Endodermal cell (in vitro differentiated cells): ENCODE measurements around the gene CNOT4. TPM values are rescaled to one million over a fixed set of nuclear protein-coding genes. Genes with fewer than 3 reads are reported as not detected.

Experiments used
- DNase-seq: peaks from one replicate; pipeline ENCODE4 v3.0.0-alpha.2; 2017
- H3K27ac ChIP-seq: 2 replicates; pipeline ENCODE4 v1.5.1; 2013; ENCODE audit warnings: mild to moderate bottlenecking, low read depth, low read length, moderate library complexity
- H3K27me3 ChIP-seq: 2 replicates; pipeline ENCODE4 v1.6.1; 2013; ENCODE audit warnings: mild to moderate bottlenecking, low read length, moderate library complexity; ENCODE audit not compliant: insufficient read depth, control insufficient read depth, poor library complexity, severe bottlenecking
- H3K36me3 ChIP-seq: 2 replicates; pipeline ENCODE4 v1.7.0; 2013; ENCODE audit warnings: mild to moderate bottlenecking, low read length, moderate library complexity; ENCODE audit not compliant: control insufficient read depth, insufficient read depth
- H3K4me1 ChIP-seq: one replicate; pipeline ENCODE4 v1.7.0; 2013; ENCODE audit warnings: low read length; ENCODE audit not compliant: control insufficient read depth, insufficient read depth
- H3K4me3 ChIP-seq: 2 replicates; pipeline ENCODE4 v1.5.1; 2013; ENCODE audit warnings: mild to moderate bottlenecking, low read length, moderate library complexity
- H3K9ac ChIP-seq: 2 replicates; pipeline ENCODE4 v1.6.1; 2013; ENCODE audit warnings: mild to moderate bottlenecking, low read length, moderate library complexity; ENCODE audit not compliant: poor library complexity, severe bottlenecking; ENCODE audit errors: extremely low read depth
- H3K9me3 ChIP-seq: 2 replicates; pipeline ENCODE4 v1.6.1; 2013; ENCODE audit warnings: mild to moderate bottlenecking, low read length, moderate library complexity; ENCODE audit not compliant: control insufficient read depth
- H3K27ac Mint-ChIP-seq: 2 replicates; pipeline ENCODE4 v1.8.0; 2020; ENCODE audit warnings: mixed read lengths
- H3K27me3 Mint-ChIP-seq: 2 replicates; pipeline ENCODE4 v1.8.0; 2021; ENCODE audit warnings: mild to moderate bottlenecking, mixed read lengths; ENCODE audit not compliant: insufficient read depth
- H3K36me3 Mint-ChIP-seq: 2 replicates; pipeline ENCODE4 v1.8.0; 2020; ENCODE audit warnings: low read depth, mixed read lengths
- H3K4me1 Mint-ChIP-seq: 2 replicates; pipeline ENCODE4 v1.8.0; 2020; ENCODE audit warnings: mixed read lengths
- H3K4me3 Mint-ChIP-seq: 2 replicates; pipeline ENCODE4 v1.8.0; 2020; ENCODE audit warnings: mild to moderate bottlenecking, moderate library complexity, mixed read lengths
- H3K9me3 Mint-ChIP-seq: 2 replicates; pipeline ENCODE4 v1.8.0; 2020; ENCODE audit warnings: mild to moderate bottlenecking, mixed read lengths
- CTCF ChIP-seq: fragments of 200-600 bp; sonication (generic); conservative IDR thresholded peaks from 2 replicates; pipeline ENCODE4 v1.5.0; 2021; ENCODE audit warnings: antibody characterized with exemption, mild to moderate bottlenecking
- WGBS, 2 experiments: methylation state at CpG; one replicate each; pipeline versions ENCODE4 v1.1.5 to v1.1.7; 2013; ENCODE audit warnings: missing lambda C conversion rate in 2 of 2, mixed read lengths in 1 of 2; ENCODE audit not compliant: insufficient coverage in 1 of 2, insufficient read length in 1 of 2; 5-methylcytosine and 5-hydroxymethylcytosine counted together
- total RNA-seq, 2 donors: library from RNA; stranded (reverse); fragmentation: NEBNext Ultra II Directional in 1 of 2; extraction: Animal tissue kit (Norgen Biotek cat#: 25700) in 1 of 2; gene quantifications; 2 replicates in 1 of 2; 3 replicates in 1 of 2; pipeline ENCODE4 v1.2.1, GENCODE V29; 2021

The CNOT4 gene
- total RNA-seq, 2 donors from 2014 or later, result 22.7 to 23.8 TPM

- Mint-ChIP-seq H3K27me3 (no peaks in the 10 kb centered on the region), H3K4me3 (no peak overlapping the region), H3K36me3 (no peaks in the 10 kb centered on the region), H3K4me1 (no peaks in the 10 kb centered on the region), H3K27ac (no peak overlapping the region), H3K9me3 (peaks cover 9% of the 10 kb centered on the region)
- Histone ChIP-seq H3K36me3 (no peaks in the 10 kb centered on the region), H3K9ac (no peak overlapping the region), H3K27ac (no peak overlapping the region), H3K27me3 (no peaks in the 10 kb centered on the region), H3K4me3 (no peak overlapping the region), H3K4me1 (no peaks in the 10 kb centered on the region), H3K9me3 (no peaks in the 10 kb centered on the region)
- 76 to 90% methylated on average over 3 of the region's 3 CpGs for WGBS, 2 experiments
- no peak for TF ChIP-seq CTCF
- DNase-seq, result no peak
These were observed 28.5 kb upstream of the CNOT4 start for GRCh38 chr7:135538376-135538775.

GRCh38 chr7:135537905-135538304 is 28.0 kb upstream of the CNOT4 start:
- Histone ChIP-seq H3K27me3 (no peaks in the 10 kb centered on the region), H3K9me3 (no peaks in the 10 kb centered on the region), H3K4me1 (no peaks in the 10 kb centered on the region), H3K9ac (no peak overlapping the region), H3K36me3 (no peaks in the 10 kb centered on the region), H3K27ac (no peak overlapping the region), H3K4me3 (no peak overlapping the region)
- TF ChIP-seq CTCF, result no peak
- no peak for DNase-seq
- Mint-ChIP-seq H3K9me3 (peaks cover 9% of the 10 kb centered on the region), H3K4me3 (no peak overlapping the region), H3K36me3 (no peaks in the 10 kb centered on the region), H3K27me3 (no peaks in the 10 kb centered on the region), H3K27ac (no peak overlapping the region), H3K4me1 (no peaks in the 10 kb centered on the region)

GRCh38 chr7:135537453-135537852 is 27.6 kb upstream of the CNOT4 start:
- DNase-seq, result no peak
- no peaks in the 10 kb centered on the region for H3K9me3 ChIP-seq
- no peaks in the 10 kb centered on the region for H3K4me1 ChIP-seq
- Mint-ChIP-seq H3K27ac (no peak overlapping the region), H3K36me3 (no peaks in the 10 kb centered on the region), H3K27me3 (no peaks in the 10 kb centered on the region), H3K4me1 (no peaks in the 10 kb centered on the region), H3K4me3 (no peak overlapping the region), H3K9me3 (peaks cover 9% of the 10 kb centered on the region)
- no peaks in the 10 kb centered on the region for H3K27me3 ChIP-seq
- no peak for TF ChIP-seq CTCF
- H3K27ac ChIP-seq, result no peak overlapping the region
- no peak overlapping the region for H3K4me3 ChIP-seq
- 83% methylated on average over 1 of the region's 1 CpG; no CpG with 5 or more reads in 1 of the 2 experiments for WGBS, 2 experiments
- H3K36me3 ChIP-seq, result no peaks in the 10 kb centered on the region
- H3K9ac ChIP-seq, result no peak overlapping the region
